Bone marrow (tissue), 2 donors: ENCODE data around the gene MINDY1.

ENCODE experiments used
- DNase-seq, 2 donors: peaks; one replicate each; lab custom pipeline; 2025; lab: John Stamatoyannopoulos, UW

The MINDY1 gene

GRCh38 chr1:151011154-151011850, 4.6 kb upstream of the MINDY1 start:
- DNase-seq, result peak in 1 of 2 donors; percentile 70

GRCh38 chr1:151010346-151010726, 3.6 kb upstream of the MINDY1 start:
- DNase-seq, result no peak

DNA sequence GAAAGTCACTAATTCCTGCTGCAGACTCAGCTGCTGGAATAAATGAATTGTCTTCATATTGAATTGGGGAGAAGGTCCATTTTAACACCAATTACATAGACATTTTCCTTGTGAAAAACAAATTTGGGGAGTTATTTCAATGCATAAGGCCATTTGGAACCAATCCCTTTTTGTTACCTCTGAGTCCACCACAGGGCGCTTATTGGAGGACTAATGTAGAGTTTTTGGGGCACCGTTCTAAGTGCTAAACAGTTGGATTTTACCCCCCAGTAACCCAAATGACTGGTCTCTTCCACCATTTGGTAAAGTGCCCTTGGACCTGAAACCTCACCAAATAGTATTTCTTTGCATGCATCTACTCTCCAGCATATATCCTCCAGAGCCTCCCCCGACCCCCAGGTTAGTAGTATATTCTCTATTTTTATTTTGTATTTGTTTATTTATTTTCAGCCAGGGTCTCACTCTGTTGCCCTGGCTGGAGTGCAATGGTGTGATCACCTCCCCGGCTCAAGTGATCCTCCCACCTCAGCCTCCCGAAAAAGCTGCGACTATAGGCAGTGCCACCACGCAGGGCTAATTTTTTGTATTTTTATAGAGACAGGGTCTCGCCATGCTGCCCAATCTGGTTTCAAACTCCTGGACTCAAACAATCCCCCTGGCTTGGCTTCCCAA, 3.1 kb upstream of the MINDY1 start:
- DNase-seq, result no peak

DNA sequence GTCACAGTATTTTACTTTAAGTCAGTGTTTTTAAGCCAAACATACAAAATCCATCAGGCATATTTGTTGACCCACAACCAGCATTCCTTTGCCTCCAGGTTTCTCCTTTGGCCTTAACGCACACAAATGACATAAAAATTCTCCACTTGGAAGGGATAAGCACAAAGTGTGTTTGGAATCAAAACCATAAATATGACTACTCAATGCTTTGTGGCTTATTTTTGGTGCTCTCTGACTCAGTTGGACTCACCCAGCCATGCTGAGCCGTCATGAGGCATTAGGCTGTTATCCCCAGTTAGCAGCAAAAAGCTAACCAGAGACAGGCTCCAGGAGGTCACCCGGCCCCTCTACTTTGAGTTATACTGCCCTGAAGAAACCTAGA, 2.5 kb upstream of the MINDY1 start:
- no peak for DNase-seq

GRCh38 chr1:151008244-151009205, 1.8 kb upstream of the MINDY1 start, which contains the start of gene PRUNE1:
TSS of gene PRUNE1 (plus strand) at chr1:151008449. CDS start at chr1:151008633, 184 bp downstream.
- peak; percentile 81 to 89 for DNase-seq

DNA sequence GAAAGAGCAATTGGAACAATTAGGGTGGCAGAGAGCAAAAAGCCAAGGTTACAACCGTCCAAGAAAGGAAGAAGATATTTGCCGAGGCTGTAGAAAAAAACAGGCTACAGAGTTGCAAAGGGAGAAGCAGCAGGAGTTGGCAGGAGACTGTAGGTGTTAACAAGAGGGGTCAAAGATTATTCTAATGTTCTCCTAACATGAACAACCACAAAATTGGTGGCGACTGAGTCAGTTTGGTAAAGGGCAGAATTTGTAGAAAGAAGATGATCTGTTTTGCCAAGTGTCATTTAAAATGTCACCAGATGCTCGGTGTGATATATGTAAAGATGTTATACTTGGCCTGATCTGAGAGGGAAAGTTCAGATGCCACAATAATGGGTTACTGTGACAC, 1.1 kb upstream of the MINDY1 start:
- DNase-seq, result no peak

GRCh38 chr1:151005729-151006319, 878 bp downstream of the MINDY1 start:
- no peak for DNase-seq

GRCh38 chr1:151003180-151003579, 3.5 kb downstream of the MINDY1 start:
- DNase-seq, result no peak

GRCh38 chr1:151002611-151003010, 4.1 kb downstream of the MINDY1 start:
- no peak for DNase-seq

DNA sequence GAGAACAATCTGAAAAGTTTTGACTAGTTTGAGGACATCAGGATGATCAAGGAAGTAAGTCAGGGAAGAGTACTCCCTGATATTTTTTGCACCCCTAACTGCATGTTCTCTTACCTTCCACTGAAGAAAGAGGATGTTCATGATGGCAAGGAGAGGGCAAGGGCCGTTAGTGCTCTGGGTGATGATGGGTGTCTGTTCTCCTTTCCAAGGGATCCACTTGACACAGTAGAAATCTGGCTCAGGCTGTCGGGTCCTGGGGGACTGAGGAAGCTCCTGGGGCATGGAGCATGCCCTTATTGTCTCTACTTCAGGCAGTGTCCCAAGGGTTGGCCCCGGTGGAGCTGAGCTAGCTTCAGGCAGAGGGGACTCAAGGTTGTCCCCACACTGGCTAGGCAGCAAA, 4.7 kb downstream of the MINDY1 start:
- no peak for DNase-seq

DNA sequence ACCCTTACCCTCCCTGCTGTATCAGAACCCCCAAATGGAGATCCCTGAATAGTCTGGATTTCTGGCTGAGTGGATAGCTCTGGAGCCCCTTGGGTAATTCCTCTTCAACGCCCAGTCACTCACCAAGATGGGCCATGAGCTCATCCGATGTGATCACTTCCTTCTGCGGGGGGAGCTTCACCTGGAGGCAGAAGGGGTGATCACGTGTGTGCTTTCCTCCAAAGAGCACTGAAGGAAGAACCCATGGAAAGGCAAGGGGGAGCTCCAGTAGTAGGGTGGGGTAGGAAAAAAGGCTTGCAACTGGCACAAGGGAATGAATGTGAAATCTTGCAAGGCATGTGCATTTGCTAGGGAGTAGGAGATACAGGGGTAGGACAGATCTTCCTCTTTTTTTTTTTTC, 5.1 kb downstream of the MINDY1 start:
- no peak for DNase-seq

DNA sequence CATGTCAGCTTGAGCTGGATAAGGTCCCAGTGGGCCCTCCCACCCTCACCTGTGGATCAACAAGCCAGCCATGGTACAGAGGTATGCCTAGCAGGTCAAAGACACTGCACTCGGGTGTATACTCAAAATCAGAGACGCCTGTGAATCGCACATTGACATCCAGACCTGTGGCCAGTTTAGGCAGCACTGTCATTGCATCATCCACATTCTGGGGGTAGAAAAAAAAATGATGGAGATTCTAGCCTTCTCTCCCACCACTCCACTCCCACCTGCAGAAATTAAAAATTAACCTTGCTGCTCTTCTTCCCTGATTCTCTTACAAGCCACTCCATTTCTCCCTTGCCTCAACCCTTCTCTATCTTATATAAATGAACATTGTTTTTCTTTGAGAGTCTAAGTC, 6.3 kb downstream of the MINDY1 start:
- no peak for DNase-seq

- no peak for DNase-seq
Observed at GRCh38 chr1:150999926-151000325, 6.8 kb downstream of the MINDY1 start.

- DNase-seq, result peak; percentile 14 to 74
Observed at GRCh38 chr1:150999051-150999674, 7.5 kb downstream of the MINDY1 start.

- no peak for DNase-seq
Observed at GRCh38 chr1:150997949-150998348, 8.8 kb downstream of the MINDY1 start.

DNA sequence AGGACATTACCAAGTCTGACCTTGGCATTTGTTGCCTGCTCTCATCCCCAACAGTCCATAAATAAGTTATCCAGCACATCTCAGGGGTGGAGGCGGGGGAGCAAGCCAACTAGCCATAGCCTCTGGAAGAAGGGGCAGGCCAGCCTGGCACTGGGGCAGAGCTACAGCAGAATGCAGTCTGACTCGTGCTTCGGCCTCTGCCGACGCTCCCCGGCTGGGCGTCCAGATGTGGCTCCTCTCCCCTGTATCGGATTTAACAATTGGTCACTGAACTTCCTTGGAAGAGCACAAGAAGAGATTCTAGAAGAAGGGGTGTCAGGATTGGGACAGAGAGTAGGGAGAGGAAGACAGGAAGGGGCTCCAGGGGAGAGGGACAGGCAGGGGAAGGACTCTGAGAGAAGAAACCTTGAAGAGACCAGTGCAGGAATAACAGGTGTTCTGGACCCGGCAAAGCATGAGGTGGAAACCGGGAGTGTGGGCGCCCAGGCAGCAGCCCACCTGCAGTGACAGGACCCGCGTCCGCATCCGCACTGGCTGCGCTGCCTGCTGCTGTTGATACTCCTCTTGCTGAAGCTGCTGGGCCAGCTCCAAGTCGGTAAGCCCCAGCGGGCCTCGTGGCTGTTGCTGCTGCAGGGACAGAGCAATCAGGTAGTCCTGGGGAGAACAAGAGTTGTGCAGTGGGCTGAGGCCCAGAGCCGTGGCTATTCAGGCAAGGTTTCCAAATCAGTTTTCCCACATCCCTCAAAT, 9.4 kb downstream of the MINDY1 start:
- DNase-seq, result no peak

DNA sequence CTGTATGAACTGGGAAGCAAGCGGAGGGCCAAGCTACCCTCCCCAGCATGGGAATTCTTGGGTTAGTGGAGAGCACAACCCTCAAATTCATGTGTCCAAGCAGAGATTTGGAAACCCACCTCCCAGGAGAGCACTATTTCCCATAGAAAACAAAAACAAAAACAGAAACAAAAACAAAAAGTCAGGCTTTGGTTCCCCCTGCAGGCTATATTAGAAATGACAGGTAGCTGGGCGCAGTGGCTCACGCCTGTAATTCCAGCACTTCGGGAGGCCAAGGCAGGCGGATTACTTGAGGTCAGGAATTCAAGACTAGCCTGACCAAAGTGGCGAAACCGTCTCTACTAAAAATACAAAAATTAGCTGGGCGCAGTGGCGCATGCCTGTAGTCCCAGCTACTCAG, 10.8 kb downstream of the MINDY1 start:
- no peak for DNase-seq

DNA sequence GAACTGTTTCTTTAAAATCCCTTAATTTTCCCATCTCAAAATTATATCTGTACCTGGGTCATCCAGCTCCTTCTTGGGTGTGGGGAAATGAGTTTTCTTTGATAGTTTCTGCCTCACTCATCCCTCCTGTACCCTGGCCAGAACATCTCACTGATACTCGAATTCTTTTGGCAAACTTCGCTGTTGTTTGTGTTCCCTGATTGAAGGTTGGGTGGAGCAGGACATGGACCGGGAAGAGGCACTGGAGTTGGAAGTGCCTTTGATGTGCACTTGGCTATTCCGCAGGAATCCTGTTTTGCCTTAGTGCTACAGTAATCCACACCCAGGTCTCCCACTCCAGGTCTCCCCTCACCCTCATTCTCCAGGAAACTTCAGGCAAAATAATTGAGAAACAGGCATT, 11.2 kb downstream of the MINDY1 start:
- DNase-seq, result no peak

GRCh38 chr1:150994248-150994647, 12.5 kb downstream of the MINDY1 start:
- DNase-seq, result no peak

DNA sequence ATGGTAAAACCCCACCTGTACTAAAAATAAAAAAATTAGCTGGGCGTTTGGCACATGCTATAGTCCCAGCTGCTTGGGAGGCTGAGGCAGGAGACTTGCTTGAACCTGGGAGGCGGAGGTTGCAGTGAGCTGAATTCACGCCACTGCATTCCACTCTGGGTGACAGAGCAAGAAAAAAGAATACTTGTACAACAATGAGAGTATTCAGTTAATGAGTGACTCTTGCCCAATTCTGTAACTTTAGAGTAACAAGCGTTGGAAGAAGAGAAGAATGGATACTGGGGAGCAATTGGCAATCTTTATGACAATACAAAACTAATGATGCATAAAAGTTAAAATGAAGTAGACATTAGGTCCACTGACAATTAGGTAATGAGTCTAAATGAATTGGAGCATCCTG, 14.1 kb downstream of the MINDY1 start:
- DNase-seq, result no peak

DNA sequence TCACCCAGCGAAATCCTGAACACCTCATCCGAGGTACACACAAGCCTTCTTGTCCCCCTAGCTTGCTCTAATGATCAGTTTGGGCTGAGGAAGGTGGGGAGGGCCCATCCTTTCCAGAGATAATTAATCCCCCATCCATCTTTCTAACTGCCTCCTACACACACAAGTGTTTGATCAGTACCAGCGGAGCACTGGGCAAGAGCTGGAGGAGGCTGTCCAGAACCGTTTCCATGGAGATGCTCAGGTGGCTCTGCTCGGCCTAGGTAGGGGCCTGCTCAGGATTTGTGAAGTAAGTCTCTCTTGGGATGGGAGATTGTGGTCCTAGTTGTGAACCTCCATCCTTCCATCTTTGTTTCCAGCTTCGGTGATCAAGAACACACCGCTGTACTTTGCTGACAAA, 18.8 kb downstream of the MINDY1 start:
- DNase-seq, result no peak
